Measurements from ENCODE around the gene PCDHA10.
"Not testable (repeated sequence)": the region's sequence is repeated elsewhere in the genome, so short reads cannot be mapped to it uniquely, and the experiment has no call there.

Gene PCDHA10, protein sequence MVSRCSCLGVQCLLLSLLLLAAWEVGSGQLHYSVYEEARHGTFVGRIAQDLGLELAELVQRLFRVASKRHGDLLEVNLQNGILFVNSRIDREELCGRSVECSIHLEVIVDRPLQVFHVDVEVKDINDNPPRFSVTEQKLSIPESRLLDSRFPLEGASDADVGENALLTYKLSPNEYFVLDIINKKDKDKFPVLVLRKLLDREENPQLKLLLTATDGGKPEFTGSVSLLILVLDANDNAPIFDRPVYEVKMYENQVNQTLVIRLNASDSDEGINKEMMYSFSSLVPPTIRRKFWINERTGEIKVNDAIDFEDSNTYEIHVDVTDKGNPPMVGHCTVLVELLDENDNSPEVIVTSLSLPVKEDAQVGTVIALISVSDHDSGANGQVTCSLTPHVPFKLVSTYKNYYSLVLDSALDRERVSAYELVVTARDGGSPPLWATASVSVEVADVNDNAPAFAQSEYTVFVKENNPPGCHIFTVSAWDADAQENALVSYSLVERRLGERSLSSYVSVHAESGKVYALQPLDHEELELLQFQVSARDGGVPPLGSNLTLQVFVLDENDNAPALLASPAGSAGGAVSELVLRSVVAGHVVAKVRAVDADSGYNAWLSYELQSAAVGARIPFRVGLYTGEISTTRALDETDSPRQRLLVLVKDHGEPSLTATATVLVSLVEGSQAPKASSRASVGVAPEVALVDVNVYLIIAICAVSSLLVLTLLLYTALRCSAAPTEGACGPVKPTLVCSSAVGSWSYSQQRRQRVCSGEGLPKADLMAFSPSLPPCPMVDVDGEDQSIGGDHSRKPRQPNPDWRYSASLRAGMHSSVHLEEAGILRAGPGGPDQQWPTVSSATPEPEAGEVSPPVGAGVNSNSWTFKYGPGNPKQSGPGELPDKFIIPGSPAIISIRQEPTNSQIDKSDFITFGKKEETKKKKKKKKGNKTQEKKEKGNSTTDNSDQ

DNA sequence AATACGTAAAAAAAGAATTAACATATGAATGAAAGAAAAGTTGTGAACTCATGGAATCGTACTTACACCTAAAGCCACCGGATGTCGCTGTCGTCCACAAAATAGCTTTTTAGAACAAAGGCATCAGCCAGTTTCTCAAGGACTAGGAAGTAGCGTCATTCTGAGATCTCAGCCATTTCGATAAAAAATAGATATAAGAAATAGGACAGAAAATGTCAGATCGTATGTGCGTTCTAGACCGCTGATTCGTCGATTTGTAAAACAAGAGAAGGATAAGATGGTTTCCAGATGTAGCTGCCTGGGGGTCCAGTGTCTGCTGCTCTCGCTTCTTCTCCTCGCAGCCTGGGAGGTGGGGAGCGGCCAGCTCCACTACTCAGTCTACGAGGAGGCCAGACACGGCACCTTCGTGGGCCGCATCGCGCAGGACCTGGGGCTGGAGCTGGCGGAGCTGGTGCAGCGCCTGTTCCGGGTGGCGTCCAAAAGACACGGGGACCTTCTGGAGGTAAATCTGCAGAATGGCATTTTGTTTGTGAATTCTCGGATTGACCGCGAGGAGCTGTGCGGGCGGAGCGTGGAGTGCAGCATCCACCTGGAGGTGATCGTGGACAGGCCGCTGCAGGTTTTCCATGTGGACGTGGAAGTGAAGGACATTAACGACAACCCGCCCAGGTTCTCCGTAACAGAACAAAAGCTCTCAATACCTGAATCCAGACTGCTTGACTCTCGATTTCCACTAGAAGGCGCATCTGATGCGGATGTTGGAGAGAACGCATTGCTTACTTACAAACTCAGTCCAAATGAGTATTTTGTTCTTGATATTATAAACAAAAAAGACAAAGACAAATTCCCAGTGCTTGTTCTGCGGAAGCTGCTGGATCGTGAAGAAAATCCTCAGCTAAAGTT is at the start of gene PCDHA10:
Gene PCDHA10, plus strand, starts transcription at position 126 of the 903 bp plus-strand sequence. Its CDS starts 152 bp downstream, at position 278.
- Histone ChIP-seq H3K27ac (ENCODE audit: low read length) (no peak within 1 kb of the TSS), H4K20me1 (ENCODE audit: insufficient read depth, low read length) (no peaks in the 10 kb centered on the region)
- no peak for DNase-seq

DNA sequence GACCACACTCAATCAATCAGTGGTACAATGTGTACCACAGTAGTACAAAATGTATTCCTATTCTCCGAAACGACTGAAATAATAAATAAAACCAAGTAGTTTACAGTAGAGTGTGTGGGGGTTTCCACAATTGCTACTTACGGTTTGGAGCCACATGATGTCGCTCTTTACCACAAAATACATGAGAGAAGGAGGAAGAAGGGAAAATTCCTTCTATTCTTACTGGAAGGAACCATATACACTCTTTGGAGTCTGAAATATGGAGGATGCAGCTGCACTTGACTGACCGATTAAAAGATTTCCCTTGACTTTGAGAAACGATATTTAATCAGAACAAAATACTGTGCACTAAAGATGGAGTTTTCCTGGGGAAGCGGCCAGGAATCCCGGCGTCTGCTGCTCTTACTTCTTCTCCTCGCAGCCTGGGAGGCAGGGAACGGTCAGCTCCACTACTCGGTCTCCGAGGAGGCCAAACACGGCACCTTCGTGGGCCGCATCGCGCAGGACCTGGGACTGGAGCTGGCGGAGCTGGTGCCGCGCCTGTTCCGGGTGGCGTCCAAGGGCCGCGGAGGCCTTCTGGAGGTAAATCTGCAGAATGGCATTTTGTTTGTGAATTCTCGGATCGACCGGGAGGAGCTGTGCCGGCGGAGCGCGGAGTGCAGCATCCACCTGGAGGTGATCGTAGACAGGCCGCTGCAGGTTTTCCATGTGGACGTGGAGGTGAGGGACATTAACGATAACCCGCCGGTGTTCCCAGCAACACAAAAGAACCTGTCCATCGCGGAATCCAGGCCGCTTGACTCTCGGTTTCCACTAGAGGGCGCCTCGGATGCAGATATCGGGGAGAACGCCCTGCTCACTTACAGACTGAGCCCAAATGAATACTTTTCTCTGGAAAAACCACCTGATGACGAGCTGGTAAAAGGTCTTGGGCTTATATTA is 48.6 kb upstream of the PCDHA10 start, which contains the start of gene PCDHA4:
Gene PCDHA4, plus strand, starts transcription at position 235 of the 942 bp plus-strand sequence.
- no peak for DNase-seq
- Histone ChIP-seq H3K4me2 (ENCODE audit: low read depth, low read length) (no peak within 1 kb of the TSS), H3K36me3 (replicated peaks; ENCODE audit: insufficient read depth, low read length) (no peaks in the 10 kb centered on the region), H3K9me3 (replicated peaks; ENCODE audit: insufficient read depth, low read length) (no peaks in the 10 kb centered on the region), H3K9me2 (replicated peaks; ENCODE audit: insufficient read depth, low read length) (no peaks in the 10 kb centered on the region), H3K27ac (ENCODE audit: low read length) (no peak within 1 kb of the TSS), H3K79me2 (ENCODE audit: low read length) (no peaks in the 10 kb centered on the region), H3F3A (ENCODE audit: insufficient read depth, low read length) (no peaks in the 10 kb centered on the region), H3K4me3 (ENCODE audit: low read length) (no peak within 1 kb of the TSS), H2AFZ (ENCODE audit: low read length) (no peak within 1 kb of the TSS), H3K27me3 (replicated peaks; ENCODE audit: insufficient read depth, low read length) (no peaks in the 10 kb centered on the region), H3K9ac (ENCODE audit: low read length) (no peak within 1 kb of the TSS), H4K20me1 (ENCODE audit: insufficient read depth, low read length) (no peaks in the 10 kb centered on the region), H3K4me1 (ENCODE audit: low read length) (no peaks in the 10 kb centered on the region)
- TF ChIP-seq EZH2 (optimal IDR thresholded peaks at IDR 0.05; ENCODE audit: low read depth, low read length) (no peak), EZH2phosphoT487 (IDR thresholded peaks at IDR 0.05; ENCODE audit: low read length) (no peak)
- TF ChIP-seq, protein P1, sequence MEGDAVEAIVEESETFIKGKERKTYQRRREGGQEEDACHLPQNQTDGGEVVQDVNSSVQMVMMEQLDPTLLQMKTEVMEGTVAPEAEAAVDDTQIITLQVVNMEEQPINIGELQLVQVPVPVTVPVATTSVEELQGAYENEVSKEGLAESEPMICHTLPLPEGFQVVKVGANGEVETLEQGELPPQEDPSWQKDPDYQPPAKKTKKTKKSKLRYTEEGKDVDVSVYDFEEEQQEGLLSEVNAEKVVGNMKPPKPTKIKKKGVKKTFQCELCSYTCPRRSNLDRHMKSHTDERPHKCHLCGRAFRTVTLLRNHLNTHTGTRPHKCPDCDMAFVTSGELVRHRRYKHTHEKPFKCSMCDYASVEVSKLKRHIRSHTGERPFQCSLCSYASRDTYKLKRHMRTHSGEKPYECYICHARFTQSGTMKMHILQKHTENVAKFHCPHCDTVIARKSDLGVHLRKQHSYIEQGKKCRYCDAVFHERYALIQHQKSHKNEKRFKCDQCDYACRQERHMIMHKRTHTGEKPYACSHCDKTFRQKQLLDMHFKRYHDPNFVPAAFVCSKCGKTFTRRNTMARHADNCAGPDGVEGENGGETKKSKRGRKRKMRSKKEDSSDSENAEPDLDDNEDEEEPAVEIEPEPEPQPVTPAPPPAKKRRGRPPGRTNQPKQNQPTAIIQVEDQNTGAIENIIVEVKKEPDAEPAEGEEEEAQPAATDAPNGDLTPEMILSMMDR (IDR thresholded peaks at IDR 0.05; ENCODE audit: low read length) = peak; percentile 27

More for the DNA sequence above, at the start of gene PCDHA10:
- H2AFZ ChIP-seq (ENCODE audit: low read length) = no peak within 1 kb of the TSS
- H3K9ac ChIP-seq (ENCODE audit: low read length) = no peak within 1 kb of the TSS
- H3K79me2 ChIP-seq (ENCODE audit: low read length) = no peaks in the 10 kb centered on the region
- H3F3A ChIP-seq (ENCODE audit: insufficient read depth, low read length) = no peaks in the 10 kb centered on the region
- H3K9me2 ChIP-seq (replicated peaks; ENCODE audit: insufficient read depth, low read length) = no peaks in the 10 kb centered on the region
- no peaks in the 10 kb centered on the region for H3K9me3 ChIP-seq (replicated peaks; ENCODE audit: insufficient read depth, low read length)
- no peaks in the 10 kb centered on the region for H3K4me1 ChIP-seq (ENCODE audit: low read length)
- H3K4me3 ChIP-seq (ENCODE audit: low read length) = no peak within 1 kb of the TSS
- H3K4me2 ChIP-seq (ENCODE audit: low read depth, low read length) = no peak within 1 kb of the TSS
- TF ChIP-seq, protein P1 (IDR thresholded peaks at IDR 0.05; ENCODE audit: low read length) = peak; percentile 10; the same call in 1 of the 2 replicates
- TF ChIP-seq EZH2 (optimal IDR thresholded peaks at IDR 0.05; ENCODE audit: low read depth, low read length) (no peak), EZH2phosphoT487 (IDR thresholded peaks at IDR 0.05; ENCODE audit: low read length) (no peak)
- H3K27me3 ChIP-seq (replicated peaks; ENCODE audit: insufficient read depth, low read length) = no peaks in the 10 kb centered on the region
- no peaks in the 10 kb centered on the region for H3K36me3 ChIP-seq (replicated peaks; ENCODE audit: insufficient read depth, low read length)

DNA sequence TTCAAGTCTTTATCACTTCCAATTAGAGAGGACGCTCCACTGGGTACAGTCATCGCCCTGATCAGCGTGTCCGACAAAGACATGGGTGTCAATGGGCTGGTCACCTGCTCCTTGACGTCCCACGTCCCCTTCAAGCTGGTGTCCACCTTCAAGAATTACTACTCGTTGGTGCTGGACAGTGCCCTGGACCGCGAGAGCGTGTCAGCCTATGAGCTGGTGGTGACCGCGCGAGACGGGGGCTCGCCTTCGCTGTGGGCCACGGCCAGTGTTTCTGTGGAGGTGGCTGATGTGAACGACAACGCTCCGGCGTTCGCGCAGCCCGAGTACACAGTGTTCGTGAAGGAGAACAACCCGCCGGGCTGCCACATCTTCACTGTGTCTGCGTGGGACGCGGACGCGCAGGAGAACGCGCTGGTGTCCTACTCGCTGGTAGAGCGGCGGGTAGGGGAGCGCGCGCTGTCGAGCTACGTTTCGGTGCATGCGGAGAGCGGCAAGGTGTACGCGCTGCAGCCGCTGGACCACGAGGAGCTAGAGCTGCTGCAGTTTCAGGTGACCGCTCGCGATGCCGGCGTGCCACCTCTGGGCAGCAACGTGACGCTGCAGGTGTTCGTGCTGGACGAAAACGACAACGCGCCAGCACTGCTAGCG is 47.3 kb upstream of the PCDHA10 start:
- H3K9me2 ChIP-seq (replicated peaks; ENCODE audit: insufficient read depth, low read length); H3K79me2 ChIP-seq (ENCODE audit: low read length); H2AFZ ChIP-seq (ENCODE audit: low read length); H3K27ac ChIP-seq (ENCODE audit: low read length); H4K20me1 ChIP-seq (ENCODE audit: insufficient read depth, low read length); H3F3A ChIP-seq (ENCODE audit: insufficient read depth, low read length); H3K9me3 ChIP-seq (replicated peaks; ENCODE audit: insufficient read depth, low read length); H3K4me1 ChIP-seq (ENCODE audit: low read length); H3K4me2 ChIP-seq (ENCODE audit: low read depth, low read length); DNase-seq; H3K27me3 ChIP-seq (replicated peaks; ENCODE audit: insufficient read depth, low read length); H3K9ac ChIP-seq (ENCODE audit: low read length); H3K36me3 ChIP-seq (replicated peaks; ENCODE audit: insufficient read depth, low read length); H3K4me3 ChIP-seq (ENCODE audit: low read length): not testable (repeated sequence)

All from MM.1S (cell line).